H9 (cell line): ENCODE measurements around the gene BRD7. TPM values are rescaled to one million over a fixed set of nuclear protein-coding genes. Genes with fewer than 3 reads are reported as not detected.

Experiments
- DNase-seq: peaks from one replicate; pipeline ENCODE4 v3.0.0-alpha.2; 2017
- H2AFZ ChIP-seq: one replicate; pipeline ENCODE4 v1.6.1; 2013; ENCODE audit warnings: mild to moderate bottlenecking, low read length, control low read depth, moderate library complexity
- H2AK5ac ChIP-seq: 2 replicates; pipeline ENCODE4 v1.6.1; 2013; ENCODE audit warnings: low read length, control low read depth, mixed read lengths; ENCODE audit not compliant: insufficient read length
- H2BK120ac ChIP-seq: one replicate; pipeline ENCODE4 v1.6.1; 2013; ENCODE audit warnings: low read depth, mild to moderate bottlenecking, low read length, control low read depth, inconsistent platforms; ENCODE audit not compliant: poor library complexity, severe bottlenecking
- H2BK12ac ChIP-seq: 2 replicates; pipeline ENCODE4 v1.6.1; 2013; ENCODE audit warnings: low read length, control low read depth, mixed read lengths, low read depth; ENCODE audit not compliant: insufficient read length
- H2BK15ac ChIP-seq: 2 replicates; pipeline ENCODE4 v1.6.1; 2013; ENCODE audit warnings: low read depth, low read length, control low read depth
- H2BK20ac ChIP-seq: one replicate; pipeline ENCODE4 v1.6.1; 2013; ENCODE audit warnings: low read depth, mild to moderate bottlenecking, low read length, control low read depth, inconsistent platforms; ENCODE audit not compliant: poor library complexity, severe bottlenecking
- H2BK5ac ChIP-seq: 2 replicates; pipeline ENCODE4 v1.6.1; 2013; ENCODE audit warnings: low read length, control low read depth, mixed read lengths; ENCODE audit not compliant: insufficient read length
- H3K14ac ChIP-seq: 2 replicates; pipeline ENCODE4 v1.6.1; 2013; ENCODE audit warnings: low read length, control low read depth; ENCODE audit not compliant: insufficient read depth
- H3K18ac ChIP-seq: 2 replicates; pipeline ENCODE4 v1.6.1; 2013; ENCODE audit warnings: low read depth, mild to moderate bottlenecking, mixed read lengths, low read length, control low read depth; ENCODE audit not compliant: insufficient read length
- H3K23ac ChIP-seq: 2 replicates; pipeline ENCODE4 v1.6.1; 2013; ENCODE audit warnings: low read length, control low read depth, mixed read lengths, low read depth; ENCODE audit not compliant: insufficient read length
- H3K23me2 ChIP-seq: 2 replicates; pipeline ENCODE4 v1.6.1; 2013; ENCODE audit warnings: low read depth, mild to moderate bottlenecking, mixed read lengths, low read length, control low read depth; ENCODE audit not compliant: insufficient read length, poor library complexity, severe bottlenecking
- H3K27ac ChIP-seq: 2 replicates; pipeline ENCODE4 v1.5.1; 2013; ENCODE audit warnings: low read length, control low read depth, mixed read lengths, low read depth; ENCODE audit not compliant: insufficient read length
- H3K27me3 ChIP-seq: 2 replicates; pipeline ENCODE4 v1.6.1; 2013; ENCODE audit warnings: low read length, control low read depth, inconsistent platforms; ENCODE audit not compliant: insufficient read depth
- H3K4ac ChIP-seq: 2 replicates; pipeline ENCODE4 v1.6.1; 2013; ENCODE audit warnings: low read depth, mild to moderate bottlenecking, control low read depth, inconsistent platforms, low read length, moderate library complexity
- H3K4me1 ChIP-seq: 2 replicates; pipeline ENCODE4 v1.6.1; 2013; ENCODE audit warnings: low read length, control low read depth, inconsistent platforms; ENCODE audit not compliant: insufficient read depth
- H3K4me2 ChIP-seq: 2 replicates; pipeline ENCODE4 v1.6.1; 2013; ENCODE audit warnings: low read length, control low read depth, mixed read lengths; ENCODE audit not compliant: insufficient read length, insufficient read depth
- H3K56ac ChIP-seq: 2 replicates; pipeline ENCODE4 v1.6.1; 2013; ENCODE audit warnings: low read depth, mild to moderate bottlenecking, mixed read lengths, low read length, control low read depth; ENCODE audit not compliant: insufficient read length
- H3K79me1 ChIP-seq: 2 replicates; pipeline ENCODE4 v1.6.1; 2013; ENCODE audit warnings: low read depth, mild to moderate bottlenecking, moderate library complexity, low read length, control low read depth, inconsistent platforms; ENCODE audit not compliant: insufficient read depth, poor library complexity, severe bottlenecking
- H3K79me2 ChIP-seq: 2 replicates; pipeline ENCODE4 v1.6.1; 2013; ENCODE audit warnings: low read length, control low read depth, inconsistent platforms; ENCODE audit not compliant: insufficient read depth
- H3K9ac ChIP-seq: 2 replicates; pipeline ENCODE4 v1.6.1; 2013; ENCODE audit warnings: low read length, control low read depth, mixed read lengths; ENCODE audit not compliant: insufficient read length; ENCODE audit errors: extremely low read depth
- H3K9me3 ChIP-seq: one replicate; pipeline ENCODE4 v1.6.1; 2013; ENCODE audit warnings: low read depth, low read length, inconsistent platforms; ENCODE audit not compliant: control insufficient read depth
- H3T11ph ChIP-seq: one replicate; pipeline ENCODE4 v1.6.1; 2013; ENCODE audit warnings: mild to moderate bottlenecking, low read length, control low read depth, inconsistent platforms
- H4K20me1 ChIP-seq: one replicate; pipeline ENCODE4 v1.6.1; 2013; ENCODE audit not compliant: control insufficient read depth, insufficient read length, insufficient read depth
- H4K5ac ChIP-seq: 2 replicates; pipeline ENCODE4 v1.6.1; 2013; ENCODE audit warnings: low read depth, mild to moderate bottlenecking, mixed read lengths, low read length, control low read depth; ENCODE audit not compliant: insufficient read length
- H4K8ac ChIP-seq: replicated peaks from 2 replicates; pipeline ENCODE4 v1.6.1; 2013; ENCODE audit warnings: low read length, control low read depth, mixed read lengths, low read depth; ENCODE audit not compliant: insufficient read length
- H4K91ac ChIP-seq: 2 replicates; pipeline ENCODE4 v1.6.1; 2013; ENCODE audit warnings: low read depth, mild to moderate bottlenecking, moderate library complexity, mixed read lengths, low read length, control low read depth; ENCODE audit not compliant: insufficient read length
- H3K27ac Mint-ChIP-seq, 3 experiments: 2 replicates in 2 of 3; 3 replicates in 1 of 3; pipeline ENCODE4 v1.8.0; 2020 to 2021; ENCODE audit warnings: mixed read lengths in 3 of 3, mild to moderate bottlenecking in 1 of 3, moderate library complexity in 1 of 3
- H3K27me3 Mint-ChIP-seq: 2 replicates; pipeline ENCODE4 v1.8.0; 2021; ENCODE audit warnings: low read depth, mild to moderate bottlenecking, moderate library complexity, mixed read lengths
- H3K36me3 Mint-ChIP-seq, 3 experiments: 2 replicates in 2 of 3; 3 replicates in 1 of 3; pipeline ENCODE4 v1.8.0; 2020 to 2021; ENCODE audit warnings: low read depth in 3 of 3, mixed read lengths in 3 of 3; ENCODE audit not compliant: insufficient read depth in 1 of 3
- H3K4me1 Mint-ChIP-seq, 2 experiments: 2 replicates each; pipeline ENCODE4 v1.8.0; 2020; ENCODE audit warnings: mixed read lengths in 2 of 2
- H3K4me3 Mint-ChIP-seq, 2 experiments: 2 replicates in 1 of 2; 3 replicates in 1 of 2; pipeline ENCODE4 v1.8.0; 2020 to 2021; ENCODE audit warnings: mild to moderate bottlenecking in 2 of 2, mixed read lengths in 2 of 2, moderate library complexity in 1 of 2
- H3K9me3 Mint-ChIP-seq, 2 experiments: 2 replicates in 1 of 2; 3 replicates in 1 of 2; pipeline ENCODE4 v1.8.0; 2020; ENCODE audit warnings: mild to moderate bottlenecking in 2 of 2, mixed read lengths in 2 of 2, moderate library complexity in 1 of 2
- WGBS: extraction: QIAGEN DNeasy Blood & Tissue Kit; methylation state at CpG from one replicate; pipeline ENCODE4 v1.1.7; 2013; ENCODE audit warnings: missing lambda C conversion rate, low lambda C conversion rate, mixed read lengths; ENCODE audit not compliant: insufficient read length; ENCODE audit errors: extremely low coverage; 5-methylcytosine and 5-hydroxymethylcytosine counted together
- total RNA-seq: library from RNA; stranded (reverse); gene quantifications from 2 replicates; pipeline ENCODE4 v1.2.1, GENCODE V29; 2021
- TF ChIP-seq, protein P1 (sequence below): fragments of 200-600 bp; sonication (generic); conservative IDR thresholded peaks from 3 replicates; pipeline ENCODE4 v1.8.0; 2021; ENCODE audit warnings: antibody characterized with exemption, mild to moderate bottlenecking

BRD7 gene
- total RNA-seq, 1 experiment from 2014 or later = 112 TPM

DNA sequence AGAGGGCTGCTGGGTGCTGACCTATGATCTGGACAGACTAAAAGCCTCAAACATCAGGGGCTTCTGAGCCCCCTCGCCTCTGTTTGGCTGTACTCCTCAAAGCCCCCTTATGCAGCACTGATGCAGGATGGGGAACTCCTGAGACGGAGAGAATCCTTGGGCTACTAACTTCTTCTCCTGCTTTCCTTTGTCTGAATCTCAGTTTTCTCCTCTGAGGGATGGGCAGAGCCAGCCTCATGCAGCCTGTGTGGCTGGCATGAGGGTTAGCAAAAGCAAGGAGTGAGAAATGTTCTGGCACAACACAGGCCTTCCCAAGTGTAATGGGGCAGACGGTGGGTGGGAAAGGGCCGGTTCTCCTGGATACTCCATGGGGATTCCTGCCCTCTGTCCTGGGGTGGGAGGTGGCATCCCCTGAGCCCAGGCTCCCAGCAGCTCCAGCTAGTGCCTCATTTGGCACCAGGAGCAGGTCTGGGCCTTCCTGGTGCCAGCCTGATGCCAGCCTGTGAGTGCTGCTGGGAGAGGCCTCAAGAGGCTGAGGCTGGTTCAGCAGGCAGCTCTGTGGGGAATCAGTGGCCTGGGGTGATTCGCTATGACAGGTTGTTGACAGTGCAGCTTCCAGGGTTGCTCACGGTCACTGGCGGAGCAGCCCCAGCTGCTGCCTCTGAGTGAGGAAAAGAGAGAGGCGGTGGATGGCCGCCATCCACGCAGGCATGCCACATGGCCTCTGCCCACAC, 4.0 kb upstream of the BRD7 start:
- Histone ChIP-seq H3K9ac (no peak overlapping the region), H2BK12ac (no peak overlapping the region), H2BK5ac (no peak overlapping the region), H3K4me2 (no peak overlapping the region), H4K20me1 (no peaks in the 10 kb centered on the region), H3K4ac (no peak overlapping the region), H3K79me1 (no peaks in the 10 kb centered on the region), H2BK20ac (no peak overlapping the region), H3K18ac (no peak overlapping the region), H3K23ac (no peak overlapping the region), H3K56ac (no peak overlapping the region), H2AFZ (no peak overlapping the region), H3K14ac (no peak overlapping the region), H4K8ac (no peak overlapping the region), H3K27me3 (no peaks in the 10 kb centered on the region), H3K4me1 (no peaks in the 10 kb centered on the region; the same call in 1 of the 2 replicates), H3K79me2 (no peaks in the 10 kb centered on the region), H3K23me2 (peaks cover 3% of the 10 kb centered on the region), H3K27ac (no peak overlapping the region), H2BK120ac (no peak overlapping the region), H3K9me3 (no peaks in the 10 kb centered on the region), H2BK15ac (no peak overlapping the region), H3T11ph (no peak overlapping the region), H4K91ac (no peak overlapping the region), H4K5ac (no peak overlapping the region), H2AK5ac (no peak overlapping the region)
- no peak for DNase-seq
- H3K27ac Mint-ChIP-seq = no peak overlapping the region
- TF ChIP-seq, protein P1, sequence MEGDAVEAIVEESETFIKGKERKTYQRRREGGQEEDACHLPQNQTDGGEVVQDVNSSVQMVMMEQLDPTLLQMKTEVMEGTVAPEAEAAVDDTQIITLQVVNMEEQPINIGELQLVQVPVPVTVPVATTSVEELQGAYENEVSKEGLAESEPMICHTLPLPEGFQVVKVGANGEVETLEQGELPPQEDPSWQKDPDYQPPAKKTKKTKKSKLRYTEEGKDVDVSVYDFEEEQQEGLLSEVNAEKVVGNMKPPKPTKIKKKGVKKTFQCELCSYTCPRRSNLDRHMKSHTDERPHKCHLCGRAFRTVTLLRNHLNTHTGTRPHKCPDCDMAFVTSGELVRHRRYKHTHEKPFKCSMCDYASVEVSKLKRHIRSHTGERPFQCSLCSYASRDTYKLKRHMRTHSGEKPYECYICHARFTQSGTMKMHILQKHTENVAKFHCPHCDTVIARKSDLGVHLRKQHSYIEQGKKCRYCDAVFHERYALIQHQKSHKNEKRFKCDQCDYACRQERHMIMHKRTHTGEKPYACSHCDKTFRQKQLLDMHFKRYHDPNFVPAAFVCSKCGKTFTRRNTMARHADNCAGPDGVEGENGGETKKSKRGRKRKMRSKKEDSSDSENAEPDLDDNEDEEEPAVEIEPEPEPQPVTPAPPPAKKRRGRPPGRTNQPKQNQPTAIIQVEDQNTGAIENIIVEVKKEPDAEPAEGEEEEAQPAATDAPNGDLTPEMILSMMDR = no peak
- H3K27me3 Mint-ChIP-seq = peaks cover 15% of the 10 kb centered on the region
- H3K4me1 Mint-ChIP-seq = peaks cover 19 to 21% of the 10 kb centered on the region in 2 experiments
- no peaks in the 10 kb centered on the region for H3K9me3 Mint-ChIP-seq
- H3K36me3 Mint-ChIP-seq = peaks cover 0 to 3% (median 3%) of the 10 kb centered on the region in 3 experiments; a peak in 3 of 7 replicates
- no peak overlapping the region for H3K4me3 Mint-ChIP-seq
- no CpG with 5 or more reads among the region's 10 CpGs for WGBS
